HepG2 (cell line): ENCODE results near the gene PLEKHG4B. TPM values are rescaled to one million over a fixed set of nuclear protein-coding genes. Genes with fewer than 3 reads are reported as not detected.

Experiments used
- ATAC-seq: fragments of 200-7000 bp; cut with Tn5 transposase; 3 replicates; pipeline ENCODE4 v1.9.1; 2020; ENCODE audit warnings: mild to moderate bottlenecking, moderate library complexity
- BruUV-seq: library from RNA; stranded (reverse); fragments of 400-500 nt; replicated peaks from 2 replicates; lab custom pipeline; 2021; lab: Mats Ljungman, UMichigan
- CTCF ChIA-PET: fragments of 300-600 bp; formaldehyde crosslinking; extraction: SDS; loops from one replicate; lab custom pipeline; 2021; ENCODE audit warnings: low total read pairs, inconsistent platforms, low intra/inter-chr PET ratio; lab: Yijun Ruan, JAX
- POLR2A ChIA-PET: fragments of 350-600 bp; sonication (Branson Sonifier 250); formaldehyde crosslinking; loops from one replicate; lab custom pipeline; 2020; ENCODE audit warnings: antibody characterized with exemption, inconsistent platforms; lab: Yijun Ruan, JAX
- DNase-seq: peaks from one replicate; pipeline ENCODE4 v3.0.0-alpha.2; 2015; ENCODE audit warnings: low spot score
- FAIRE-seq: peaks from 3 replicates; lab custom pipeline; 2011; peaks lifted over from hg19 to GRCh38; lab: Jason Lieb, UNC
- H2AFZ ChIP-seq: one replicate; pipeline ENCODE4 v1.6.1; 2011; ENCODE audit warnings: low read length, inconsistent platforms
- H3K27ac ChIP-seq: fragments of 300-600 bp; 3 replicates; pipeline ENCODE4 v1.8.0; 2011; ENCODE audit warnings: mixed run types, mild to moderate bottlenecking, mixed read lengths, low read length, inconsistent platforms; ENCODE audit not compliant: insufficient read depth; ENCODE audit errors: extremely low read length
- H3K27me3 ChIP-seq, 2 experiments: fragments of 200-600 bp in 1 of 2; 2 replicates in 1 of 2; 3 replicates in 1 of 2; pipeline versions ENCODE4 v1.6.0 to v1.8.0; 2011; ENCODE audit warnings: low read length in 2 of 2, mild to moderate bottlenecking in 2 of 2, moderate library complexity in 2 of 2, inconsistent platforms in 1 of 2; ENCODE audit not compliant: insufficient read depth in 2 of 2, control insufficient read depth in 1 of 2
- H3K36me3 ChIP-seq, 2 experiments: fragments of 200-600 bp in 1 of 2; replicated peaks in 1 of 2; 2 replicates in 1 of 2; 3 replicates in 1 of 2; pipeline versions ENCODE4 v1.5.1 to v1.8.0; 2011; ENCODE audit warnings: low read length in 2 of 2, inconsistent platforms in 1 of 2; ENCODE audit not compliant: insufficient read depth in 2 of 2, control insufficient read depth in 1 of 2
- H3K4me1 ChIP-seq: 2 replicates; pipeline ENCODE4 v1.5.1; 2012; ENCODE audit warnings: low read length, inconsistent platforms; ENCODE audit not compliant: insufficient read depth
- H3K4me2 ChIP-seq: 2 replicates; pipeline ENCODE4 v1.6.0; 2011; ENCODE audit warnings: low read depth, low read length, inconsistent platforms
- H3K4me3 ChIP-seq, 3 experiments: fragments of 200-600 bp in 1 of 3; sonication (generic), shearing (Covaris generic) in 1 of 3; replicated peaks in 1 of 3; 2 replicates each; pipeline ENCODE4 v1.5.1; 2011 to 2016; ENCODE audit warnings: low read length in 3 of 3, inconsistent platforms in 2 of 3, low read depth in 2 of 3, mild to moderate bottlenecking in 2 of 3, control low read depth in 1 of 3, mixed read lengths in 1 of 3; ENCODE audit not compliant: insufficient read depth in 1 of 3
- H3K79me2 ChIP-seq: one replicate; pipeline ENCODE4 v1.6.1; 2011; ENCODE audit warnings: low read length, inconsistent platforms; ENCODE audit not compliant: insufficient read depth
- H3K9ac ChIP-seq: 2 replicates; pipeline ENCODE4 v1.6.0; 2011; ENCODE audit warnings: mild to moderate bottlenecking, low read depth, low read length, inconsistent platforms; ENCODE audit not compliant: insufficient read depth
- H3K9me3 ChIP-seq: 2 replicates; pipeline ENCODE4 v1.5.1; 2012; ENCODE audit warnings: mild to moderate bottlenecking, low read length
- H4K20me1 ChIP-seq: 2 replicates; pipeline ENCODE4 v1.6.0; 2011; ENCODE audit warnings: inconsistent platforms, mild to moderate bottlenecking, low read length, moderate library complexity; ENCODE audit not compliant: insufficient read depth
- BCLAF1 ChIP-seq: fragments of 450-650 bp; IDR thresholded peaks from 2 replicates; pipeline ENCODE4 v1.6.1; 2017; ENCODE audit warnings: mild to moderate bottlenecking
- ELF1 ChIP-seq: sonication (generic); formaldehyde crosslinking; IDR thresholded peaks from 2 replicates; pipeline ENCODE4 v1.4.0; 2020; ENCODE audit warnings: missing genetic modification reagents
- MAFK ChIP-seq, 2 experiments: IDR thresholded peaks in 1 of 2; conservative IDR thresholded peaks in 1 of 2; 2 replicates each; pipeline ENCODE4 v1.6.1; 2011; ENCODE audit warnings: improper control_type of control experiment in 2 of 2, low read length in 2 of 2
- MED8 ChIP-seq: sonication (generic); formaldehyde crosslinking; IDR thresholded peaks from 2 replicates; pipeline ENCODE4 v1.8.1; 2023; ENCODE audit warnings: mild to moderate bottlenecking, missing genetic modification reagents; ENCODE audit not compliant: insufficient replicate concordance
- MEIS1 ChIP-seq: sonication (generic); formaldehyde crosslinking; IDR thresholded peaks from 2 replicates; pipeline ENCODE4 v1.9.0; 2021; ENCODE audit warnings: mild to moderate bottlenecking, missing genetic modification reagents, moderate library complexity, borderline replicate concordance
- NCOA1 ChIP-seq: sonication (generic); formaldehyde crosslinking; IDR thresholded peaks from 2 replicates; pipeline ENCODE4 v1.9.0; 2021; ENCODE audit warnings: missing genetic modification reagents
- ZKSCAN5 ChIP-seq: sonication (generic); formaldehyde crosslinking; IDR thresholded peaks from 2 replicates; pipeline ENCODE4 v1.5.1; 2020; ENCODE audit warnings: mild to moderate bottlenecking, missing genetic modification reagents
- ZNF235 ChIP-seq: sonication (generic); formaldehyde crosslinking; IDR thresholded peaks from 2 replicates; pipeline ENCODE4 v1.8.1; 2023; ENCODE audit warnings: mild to moderate bottlenecking, missing genetic modification reagents, borderline replicate concordance
- ZNF251 ChIP-seq: sonication (generic); formaldehyde crosslinking; IDR thresholded peaks from 2 replicates; pipeline ENCODE4 v1.9.0; 2021; ENCODE audit warnings: mild to moderate bottlenecking, missing genetic modification reagents
- ZNF274 ChIP-seq: sonication (generic); formaldehyde crosslinking; IDR thresholded peaks from 2 replicates; pipeline ENCODE4 v1.5.1; 2020; ENCODE audit warnings: mild to moderate bottlenecking, missing genetic modification reagents
- ZNF552 ChIP-seq: sonication (generic); formaldehyde crosslinking; IDR thresholded peaks from 2 replicates; pipeline ENCODE4 v1.9.0; 2022; ENCODE audit warnings: missing genetic modification reagents, mild to moderate bottlenecking, borderline replicate concordance
- ZNF615 ChIP-seq: sonication (generic); formaldehyde crosslinking; IDR thresholded peaks from 2 replicates; pipeline ENCODE4 v1.5.0; 2020; ENCODE audit warnings: mild to moderate bottlenecking, missing genetic modification reagents, borderline replicate concordance
- WGBS: methylation state at CpG from one replicate; pipeline ENCODE4 v1.1.6; 2017; ENCODE audit warnings: low lambda C conversion rate; 5-methylcytosine and 5-hydroxymethylcytosine counted together
- in situ Hi-C: cut with HindIII; loops from 2 replicates; pipeline ENCODE4 v1.10.0; 2017; ENCODE audit warnings: low pct_unique_long_range_greater_than_20kb; ENCODE audit not compliant: extremely low pct_ligation_motif_present
- intact Hi-C: fragments of 100-400 bp; cut with micrococcal nuclease; formaldehyde crosslinking; loops from one replicate; pipeline ENCODE4 v1.10.0; 2022; ENCODE audit not compliant: unreplicated experiment
- polyA plus RNA-seq, 8 experiments: library from polyadenylated mRNA; depleted of rRNA in 3 of 8; stranded (reverse) in 7 of 8; unstranded in 1 of 8; fragments of >200 nt; fragmentation: Illumina TruSeq in 4 of 8; extraction: Trizol in 4 of 8; gene quantifications; 2 replicates each; pipeline versions ENCODE4 v1.2.1 to v1.2.3, GENCODE V29; 2011 to 2016; ENCODE audit warnings: low read depth in 4 of 8, missing spikeins in 1 of 8, mixed read lengths in 1 of 8; ENCODE audit not compliant: insufficient read depth in 1 of 8
- total RNA-seq, 5 experiments: library from RNA; depleted of rRNA; stranded (reverse); fragments of >200 nt; fragmentation: Illumina TruSeq; extraction: Trizol; gene quantifications; 2 replicates each; pipeline ENCODE4 v1.2.3, GENCODE V29; 2016; ENCODE audit warnings: low read depth in 1 of 5
- TF ChIP-seq, protein P1 (sequence below): sonication (generic); formaldehyde crosslinking; IDR thresholded peaks from 2 replicates; pipeline ENCODE4 v1.5.0; 2020; ENCODE audit warnings: mild to moderate bottlenecking, missing genetic modification reagents, borderline replicate concordance
- TF ChIP-seq, protein P2 (sequence below): sonication (generic); formaldehyde crosslinking; IDR thresholded peaks from 2 replicates; pipeline ENCODE4 v1.9.0; 2021; ENCODE audit warnings: missing genetic modification reagents, mild to moderate bottlenecking, borderline replicate concordance

Gene PLEKHG4B
- total and polyA plus RNA-seq, 2 of the 13 experiments (the other 11 are each of a cell fraction or from before 2014, with no cell fraction given): 0.09 TPM; not detected in 1

GRCh38 chr5:144941-145340, 53.0 kb downstream of the PLEKHG4B start:
- H3K9ac ChIP-seq: no peak overlapping the region
- TF ChIP-seq ZNF615 (CRISPR knock-in tag) (no peak), MED8 (CRISPR knock-in tag) (no peak), ZNF251 (CRISPR knock-in tag) (no peak), ZNF274 (CRISPR knock-in tag) (no peak), MAFK (conservative IDR thresholded peaks at IDR 0.05 in 1 of 2, IDR thresholded peaks at IDR 0.05 in 1 of 2; ENCODE audit: low read length in 2 of 2) (no peak), ELF1 (CRISPR knock-in tag) (no peak), ZNF235 (CRISPR knock-in tag) (no peak), NCOA1 (CRISPR knock-in tag) (no peak), ZKSCAN5 (CRISPR knock-in tag) (no peak), MEIS1 (no peak), ZNF552 (CRISPR knock-in tag) (no peak), BCLAF1 (no peak)
- TF ChIP-seq, protein P1, sequence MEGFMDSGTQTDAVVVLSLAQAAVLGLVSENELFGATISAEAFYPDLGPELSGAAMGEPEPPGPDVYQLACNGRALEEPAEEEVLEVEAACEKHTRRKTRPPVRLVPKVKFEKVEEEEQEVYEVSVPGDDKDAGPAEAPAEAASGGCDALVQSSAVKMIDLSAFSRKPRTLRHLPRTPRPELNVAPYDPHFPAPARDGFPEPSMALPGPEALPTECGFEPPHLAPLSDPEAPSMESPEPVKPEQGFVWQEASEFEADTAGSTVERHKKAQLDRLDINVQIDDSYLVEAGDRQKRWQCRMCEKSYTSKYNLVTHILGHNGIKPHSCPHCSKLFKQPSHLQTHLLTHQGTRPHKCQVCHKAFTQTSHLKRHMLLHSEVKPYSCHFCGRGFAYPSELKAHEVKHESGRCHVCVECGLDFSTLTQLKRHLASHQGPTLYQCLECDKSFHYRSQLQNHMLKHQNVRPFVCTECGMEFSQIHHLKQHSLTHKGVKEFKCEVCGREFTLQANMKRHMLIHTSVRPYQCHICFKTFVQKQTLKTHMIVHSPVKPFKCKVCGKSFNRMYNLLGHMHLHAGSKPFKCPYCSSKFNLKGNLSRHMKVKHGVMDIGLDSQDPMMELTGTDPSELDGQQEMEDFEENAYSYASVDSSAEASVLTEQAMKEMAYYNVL (CRISPR knock-in tag): no peak
- TF ChIP-seq, protein P2, sequence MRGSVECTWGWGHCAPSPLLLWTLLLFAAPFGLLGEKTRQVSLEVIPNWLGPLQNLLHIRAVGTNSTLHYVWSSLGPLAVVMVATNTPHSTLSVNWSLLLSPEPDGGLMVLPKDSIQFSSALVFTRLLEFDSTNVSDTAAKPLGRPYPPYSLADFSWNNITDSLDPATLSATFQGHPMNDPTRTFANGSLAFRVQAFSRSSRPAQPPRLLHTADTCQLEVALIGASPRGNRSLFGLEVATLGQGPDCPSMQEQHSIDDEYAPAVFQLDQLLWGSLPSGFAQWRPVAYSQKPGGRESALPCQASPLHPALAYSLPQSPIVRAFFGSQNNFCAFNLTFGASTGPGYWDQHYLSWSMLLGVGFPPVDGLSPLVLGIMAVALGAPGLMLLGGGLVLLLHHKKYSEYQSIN: no peak
- TF ChIP-seq, all 625 proteins: peak for 0
- DNase-seq: no peak
- intact Hi-C loops: no loop called here
- BruUV-seq: no TSS peak
- Histone ChIP-seq H3K27ac (no peak overlapping the region), H3K27me3 (peaks cover 3 to 27% of the 10 kb centered on the region in 2 experiments; a peak in 3 of 5 replicates), H3K79me2 (no peaks in the 10 kb centered on the region), H2AFZ (no peak overlapping the region), H3K4me3 (no peak overlapping the region), H3K9me3 (peaks cover 14% of the 10 kb centered on the region), H3K4me2 (no peak overlapping the region), H3K36me3 (no peaks in the 10 kb centered on the region), H4K20me1 (no peaks in the 10 kb centered on the region), H3K4me1 (no peaks in the 10 kb centered on the region)
- ChIA-PET CTCF (no interaction called here), POLR2A (no interaction called here)
- FAIRE-seq: no peak
- ATAC-seq: no peak
- in situ Hi-C loops: no loop called here
- 0% methylated on average over 1 of the region's 8 CpGs for WGBS
